Measurements from ENCODE around the gene DCAF4.

The DCAF4 gene

DNA sequence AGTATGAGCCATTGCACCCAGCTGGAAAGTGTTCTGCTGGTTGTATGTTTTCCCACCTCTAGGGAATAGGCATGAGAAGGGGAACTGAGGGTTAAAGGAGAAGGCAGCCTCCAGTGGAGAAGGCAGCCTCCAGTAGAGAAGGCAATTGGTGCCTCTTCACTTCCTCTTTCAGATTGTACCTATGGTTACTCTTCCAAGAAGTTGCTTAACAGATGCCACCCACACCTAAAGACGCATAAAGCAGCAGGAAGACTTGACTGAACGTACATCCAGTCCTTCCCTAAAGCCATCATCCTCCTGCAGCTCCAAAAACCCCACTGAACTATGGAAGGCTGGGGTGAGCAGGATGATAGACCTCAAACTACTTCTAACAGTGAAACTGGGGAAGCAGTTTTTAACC is 45.4 kb upstream of the DCAF4 start:
- TF ChIP-seq, protein P1, sequence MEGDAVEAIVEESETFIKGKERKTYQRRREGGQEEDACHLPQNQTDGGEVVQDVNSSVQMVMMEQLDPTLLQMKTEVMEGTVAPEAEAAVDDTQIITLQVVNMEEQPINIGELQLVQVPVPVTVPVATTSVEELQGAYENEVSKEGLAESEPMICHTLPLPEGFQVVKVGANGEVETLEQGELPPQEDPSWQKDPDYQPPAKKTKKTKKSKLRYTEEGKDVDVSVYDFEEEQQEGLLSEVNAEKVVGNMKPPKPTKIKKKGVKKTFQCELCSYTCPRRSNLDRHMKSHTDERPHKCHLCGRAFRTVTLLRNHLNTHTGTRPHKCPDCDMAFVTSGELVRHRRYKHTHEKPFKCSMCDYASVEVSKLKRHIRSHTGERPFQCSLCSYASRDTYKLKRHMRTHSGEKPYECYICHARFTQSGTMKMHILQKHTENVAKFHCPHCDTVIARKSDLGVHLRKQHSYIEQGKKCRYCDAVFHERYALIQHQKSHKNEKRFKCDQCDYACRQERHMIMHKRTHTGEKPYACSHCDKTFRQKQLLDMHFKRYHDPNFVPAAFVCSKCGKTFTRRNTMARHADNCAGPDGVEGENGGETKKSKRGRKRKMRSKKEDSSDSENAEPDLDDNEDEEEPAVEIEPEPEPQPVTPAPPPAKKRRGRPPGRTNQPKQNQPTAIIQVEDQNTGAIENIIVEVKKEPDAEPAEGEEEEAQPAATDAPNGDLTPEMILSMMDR (IDR thresholded peaks at IDR 0.05; ENCODE audit: low read depth, low read length) = no peak
- H3K9me3 ChIP-seq (ENCODE audit: severe bottlenecking) = no peaks in the 10 kb centered on the region

GRCh38 chr14:72881543-72881942 is 44.7 kb upstream of the DCAF4 start:
- no peaks in the 10 kb centered on the region for H3K27me3 ChIP-seq (ENCODE audit: insufficient read depth, low read depth, severe bottlenecking)
- H3K9me3 ChIP-seq (ENCODE audit: severe bottlenecking) = no peaks in the 10 kb centered on the region
- DNase-seq = no peak
- no peak overlapping the region for H3K27ac ChIP-seq
- H3K36me3 ChIP-seq = no peaks in the 10 kb centered on the region
- TF ChIP-seq, protein P1 (IDR thresholded peaks at IDR 0.05; ENCODE audit: low read depth, low read length) = no peak
- no peak overlapping the region for H3K4me3 ChIP-seq (ENCODE audit: low read depth, low read length)

More for the DNA sequence above, 45.4 kb upstream of the DCAF4 start:
- H3K36me3 ChIP-seq = no peaks in the 10 kb centered on the region
- H3K27ac ChIP-seq = no peak overlapping the region
- H3K27me3 ChIP-seq (ENCODE audit: insufficient read depth, low read depth, severe bottlenecking) = no peaks in the 10 kb centered on the region
- no peak overlapping the region for H3K4me3 ChIP-seq (ENCODE audit: low read depth, low read length)
- no peak for DNase-seq

DNA sequence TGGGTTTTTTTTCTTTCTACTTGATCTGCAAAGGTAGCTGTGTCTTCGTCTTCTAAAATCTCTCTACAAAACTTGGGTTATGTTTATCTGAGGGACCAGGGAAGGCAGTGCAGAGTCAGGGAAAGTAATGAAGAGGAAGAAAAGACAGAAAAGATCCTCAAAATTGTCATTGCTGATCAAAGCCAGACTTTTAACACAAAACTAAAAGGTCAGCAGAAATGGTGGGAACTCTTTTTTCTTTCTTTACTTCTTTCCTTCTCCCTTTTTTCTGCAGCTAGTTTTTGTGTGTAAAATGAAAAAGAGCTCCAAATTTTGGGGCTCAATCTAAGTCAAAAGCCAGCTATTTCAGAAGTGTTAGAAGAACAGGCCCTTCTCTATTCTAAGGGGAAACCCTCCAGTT is 44.2 kb upstream of the DCAF4 start:
- Histone ChIP-seq H3K36me3 (no peaks in the 10 kb centered on the region), H3K27ac (no peak overlapping the region), H3K9me3 (ENCODE audit: severe bottlenecking) (no peaks in the 10 kb centered on the region), H3K4me3 (ENCODE audit: low read depth, low read length) (no peak overlapping the region), H3K27me3 (ENCODE audit: insufficient read depth, low read depth, severe bottlenecking) (no peaks in the 10 kb centered on the region)
- no peak for DNase-seq
- TF ChIP-seq, protein P1 (IDR thresholded peaks at IDR 0.05; ENCODE audit: low read depth, low read length) = no peak

GRCh38 chr14:72882463-72882862 is 43.8 kb upstream of the DCAF4 start:
- no peak overlapping the region for H3K4me3 ChIP-seq (ENCODE audit: low read depth, low read length)
- no peaks in the 10 kb centered on the region for H3K27me3 ChIP-seq (ENCODE audit: insufficient read depth, low read depth, severe bottlenecking)
- no peaks in the 10 kb centered on the region for H3K9me3 ChIP-seq (ENCODE audit: severe bottlenecking)
- H3K27ac ChIP-seq = no peak overlapping the region
- no peak for DNase-seq
- H3K36me3 ChIP-seq = no peaks in the 10 kb centered on the region
- TF ChIP-seq, protein P1 (IDR thresholded peaks at IDR 0.05; ENCODE audit: low read depth, low read length) = no peak

GRCh38 chr14:72883109-72883508 is 43.2 kb upstream of the DCAF4 start:
- no peak overlapping the region for H3K4me3 ChIP-seq (ENCODE audit: low read depth, low read length)
- no peak for DNase-seq
- no peak overlapping the region for H3K27ac ChIP-seq
- TF ChIP-seq, protein P1 (IDR thresholded peaks at IDR 0.05; ENCODE audit: low read depth, low read length) = no peak
- no peaks in the 10 kb centered on the region for H3K9me3 ChIP-seq (ENCODE audit: severe bottlenecking)
- H3K27me3 ChIP-seq (ENCODE audit: insufficient read depth, low read depth, severe bottlenecking) = no peaks in the 10 kb centered on the region
- no peaks in the 10 kb centered on the region for H3K36me3 ChIP-seq

- Histone ChIP-seq H3K4me3 (ENCODE audit: low read depth, low read length) (no peak overlapping the region), H3K27me3 (ENCODE audit: insufficient read depth, low read depth, severe bottlenecking) (no peaks in the 10 kb centered on the region), H3K27ac (no peak overlapping the region), H3K36me3 (no peaks in the 10 kb centered on the region), H3K9me3 (ENCODE audit: severe bottlenecking) (no peaks in the 10 kb centered on the region)
- TF ChIP-seq, protein P1 (IDR thresholded peaks at IDR 0.05; ENCODE audit: low read depth, low read length) = no peak
- DNase-seq = no peak
Observed at GRCh38 chr14:72883961-72884360, 42.3 kb upstream of the DCAF4 start.
